K562 (cell line): ENCODE results near the gene FILIP1. TPM values are rescaled to one million over a fixed set of nuclear protein-coding genes. Genes with fewer than 3 reads are reported as not detected.

ENCODE experiments used
- ATAC-seq: fragments of 200-7000 bp; cut with Tn5 transposase; 3 replicates; pipeline ENCODE4 v1.9.1; 2020; ENCODE audit warnings: moderate library complexity
- BruUV-seq: library from RNA; stranded (reverse); fragments of 400-500 nt; replicated peaks from 2 replicates; lab custom pipeline; 2021; lab: Mats Ljungman, UMichigan
- CTCF ChIA-PET: fragments of 300-600 bp; formaldehyde crosslinking; extraction: SDS; loops from one replicate; lab custom pipeline; 2021; ENCODE audit warnings: low intra/inter-chr PET ratio; lab: Yijun Ruan, JAX
- POLR2A ChIA-PET: fragments of 300-600, 350-650 bp; sonication (Branson Sonifier 250); formaldehyde crosslinking; extraction: SDS; loops from one replicate; lab custom pipeline; 2021; ENCODE audit warnings: antibody characterized with exemption, inconsistent platforms; lab: Yijun Ruan, JAX
- DNase-seq, 4 experiments: peaks; one replicate each; pipeline versions ENCODE4 v3.0.0 to v3.0.0-alpha.2; 2011 to 2018; ENCODE audit warnings: low spot score in 3 of 4, mixed read lengths in 3 of 4; ENCODE audit errors: extremely low read depth in 1 of 4
- FAIRE-seq: peaks from 2 replicates; lab custom pipeline; 2011; peaks lifted over from hg19 to GRCh38; lab: Jason Lieb, UNC
- H2AFZ ChIP-seq: 2 replicates; pipeline ENCODE4 v1.6.0; 2011; ENCODE audit warnings: low read depth, low read length, control low read depth, inconsistent platforms
- H3K27ac ChIP-seq: fragments of 200-600 bp; 3 replicates; pipeline ENCODE4 v1.8.0; 2011; ENCODE audit warnings: low read depth, mild to moderate bottlenecking, control low read depth, inconsistent platforms, low read length, moderate library complexity, mixed read lengths; ENCODE audit errors: extremely low read depth
- H3K27me3 ChIP-seq, 2 experiments: fragments of 300-600 bp in 1 of 2; 2 replicates in 1 of 2; 3 replicates in 1 of 2; pipeline versions ENCODE4 v1.6.0 to v1.8.0; 2011; ENCODE audit warnings: inconsistent platforms in 2 of 2, low read length in 2 of 2, mild to moderate bottlenecking in 1 of 2, mixed read lengths in 1 of 2, moderate library complexity in 1 of 2; ENCODE audit not compliant: control insufficient read depth in 2 of 2, insufficient read depth in 2 of 2
- H3K36me3 ChIP-seq: fragments of 300-600 bp; 3 replicates; pipeline ENCODE4 v1.8.0; 2011; ENCODE audit warnings: mild to moderate bottlenecking, low read length, inconsistent platforms; ENCODE audit not compliant: control insufficient read depth, insufficient read depth
- H3K4me1 ChIP-seq, 2 experiments: fragments of 200-600 bp in 1 of 2; replicated peaks in 1 of 2; 2 replicates in 1 of 2; 3 replicates in 1 of 2; pipeline versions ENCODE4 v1.5.1 to v1.8.0; 2011; ENCODE audit warnings: inconsistent platforms in 2 of 2, low read length in 2 of 2, mild to moderate bottlenecking in 1 of 2, mixed read lengths in 1 of 2, moderate library complexity in 1 of 2; ENCODE audit not compliant: control insufficient read depth in 2 of 2, insufficient read depth in 2 of 2
- H3K4me2 ChIP-seq: 2 replicates; pipeline ENCODE4 v1.6.1; 2011; ENCODE audit warnings: low read length, control low read depth, inconsistent platforms, mixed read lengths; ENCODE audit not compliant: insufficient read depth
- H3K4me3 ChIP-seq: fragments of 200-600 bp; sonication (generic), shearing (Covaris generic); 2 replicates; pipeline ENCODE4 v1.5.1; 2016; ENCODE audit warnings: control low read depth, inconsistent platforms
- H3K79me2 ChIP-seq: fragments of 200-600 bp; 3 replicates; pipeline ENCODE4 v1.8.0; 2011; ENCODE audit warnings: low read length, inconsistent platforms; ENCODE audit not compliant: control insufficient read depth, insufficient read depth
- H3K9ac ChIP-seq, 2 experiments: 2 replicates each; pipeline versions ENCODE4 v1.6.0 to v1.6.1; 2011; ENCODE audit warnings: low read depth in 2 of 2, low read length in 2 of 2, control low read depth in 1 of 2, inconsistent platforms in 1 of 2, mild to moderate bottlenecking in 1 of 2, mixed read lengths in 1 of 2; ENCODE audit not compliant: insufficient read depth in 1 of 2
- H3K9me1 ChIP-seq: one replicate; pipeline ENCODE4 v1.6.0; 2011; ENCODE audit warnings: inconsistent platforms, mild to moderate bottlenecking, low read length, moderate library complexity; ENCODE audit not compliant: control insufficient read depth, insufficient read depth
- H3K9me3 ChIP-seq: replicated peaks from 2 replicates; pipeline ENCODE4 v1.5.1; 2011; ENCODE audit warnings: low read depth, low read length, inconsistent platforms; ENCODE audit not compliant: control insufficient read depth, insufficient read depth
- H4K20me1 ChIP-seq: replicated peaks from 2 replicates; pipeline ENCODE4 v1.6.1; 2011; ENCODE audit warnings: low read length, inconsistent platforms, mixed read lengths; ENCODE audit not compliant: control insufficient read depth, insufficient read depth
- CBFA2T2 ChIP-seq: fragments of 450-650 bp; conservative IDR thresholded peaks from 2 replicates; pipeline ENCODE4 v1.6.1; 2017; ENCODE audit warnings: mild to moderate bottlenecking
- CTCFL ChIP-seq: IDR thresholded peaks from 2 replicates; pipeline ENCODE4 v1.6.1; 2011; ENCODE audit warnings: borderline replicate concordance, low read depth, mild to moderate bottlenecking, moderate library complexity, low read length; ENCODE audit not compliant: insufficient read depth, poor library complexity, severe bottlenecking
- EHMT2 ChIP-seq: fragments of 450-650 bp; IDR thresholded peaks from 2 replicates; pipeline ENCODE4 v1.6.1; 2018; ENCODE audit warnings: antibody characterized with exemption
- FOXP4 ChIP-seq: sonication (generic); formaldehyde crosslinking; IDR thresholded peaks from 2 replicates; pipeline ENCODE4 v1.8.0; 2022; ENCODE audit warnings: mild to moderate bottlenecking, missing genetic modification reagents, borderline replicate concordance
- MCM5 ChIP-seq: fragments of 450-650 bp; IDR thresholded peaks from 2 replicates; pipeline ENCODE4 v1.6.1; 2016; ENCODE audit warnings: low read depth
- NFRKB ChIP-seq: fragments of 450-650 bp; IDR thresholded peaks from 2 replicates; pipeline ENCODE4 v1.6.1; 2016; ENCODE audit warnings: low read depth
- RERE ChIP-seq: sonication (generic); formaldehyde crosslinking; IDR thresholded peaks from 2 replicates; pipeline ENCODE4 v1.8.0; 2023; ENCODE audit warnings: missing genetic modification reagents, mild to moderate bottlenecking, borderline replicate concordance
- SUPT5H ChIP-seq: fragments of 450-650 bp; IDR thresholded peaks from 2 replicates; pipeline ENCODE4 v1.6.1; 2016
- ZBTB17 ChIP-seq: fragments of 450-650 bp; formaldehyde crosslinking; IDR thresholded peaks from 2 replicates; pipeline ENCODE4 v1.4.0; 2020; ENCODE audit warnings: mild to moderate bottlenecking
- ZEB2 ChIP-seq: fragments of 450-650 bp; IDR thresholded peaks from 2 replicates; pipeline ENCODE4 v1.6.1; 2016
- ZNF232 ChIP-seq: sonication (generic); formaldehyde crosslinking; IDR thresholded peaks from 2 replicates; pipeline ENCODE4 v1.8.0; 2022; ENCODE audit warnings: mild to moderate bottlenecking, missing genetic modification reagents
- ZNF76 ChIP-seq: fragments of 250-450 bp; sonication (Bioruptor Pico); IDR thresholded peaks from 2 replicates; pipeline ENCODE4 v1.4.0; 2020; ENCODE audit warnings: mild to moderate bottlenecking, moderate library complexity, borderline replicate concordance
- WGBS: fragments of 100-300 bp; shearing (Covaris generic); methylation state at CpG from one replicate; pipeline ENCODE4 v1.1.6; 2016; ENCODE audit warnings: low coverage, mixed read lengths; ENCODE audit not compliant: insufficient coverage; ENCODE audit errors: missing lambda C conversion rate; 5-methylcytosine and 5-hydroxymethylcytosine counted together
- in situ Hi-C: fragments of 300-500 bp; cut with MboI; formaldehyde crosslinking; loops from 4 replicates; pipeline ENCODE4 v1.15.0; 2018; ENCODE audit warnings: inconsistent platforms, mixed read lengths
- intact Hi-C: fragments of 100-400 bp; cut with micrococcal nuclease; formaldehyde crosslinking; loops from 2 replicates; pipeline ENCODE4 v1.14.2; 2022
- polyA plus RNA-seq, 8 experiments: library from polyadenylated mRNA; depleted of rRNA in 4 of 8; stranded (reverse) in 5 of 8; unstranded in 3 of 8; fragments of >200 nt; fragmentation: Nextera tagmentation in 2 of 8; fragmentation: Illumina TruSeq in 1 of 8; extraction: Ambion mirVana in 2 of 8; extraction: Trizol in 1 of 8; gene quantifications; 2 replicates each; pipeline versions ENCODE4 v1.2.1 to v1.2.3, GENCODE V29; 2011 to 2014; ENCODE audit warnings: inconsistent platforms in 1 of 8, missing spikeins in 1 of 8
- total RNA-seq, 7 experiments: library from RNA; depleted of rRNA in 6 of 7; stranded (reverse); fragments of >200 nt in 6 of 7; fragmentation: Illumina TruSeq in 2 of 7; extraction: Trizol in 2 of 7; gene quantifications; 2 replicates each; pipeline versions ENCODE4 v1.2.1 to v1.2.3, GENCODE V29; 2011 to 2021; ENCODE audit warnings: low replicate concordance in 1 of 7

FILIP1 gene
- total and polyA plus RNA-seq, 9 of the 15 experiments (the other 6 are each of a cell fraction or from before 2014, with no cell fraction given) = 0.03 to 0.25 (median 0.10) TPM; not detected in 1

- no TSS peak for BruUV-seq
- Histone ChIP-seq H3K9ac (no peak overlapping the region), H3K79me2 (no peaks in the 10 kb centered on the region), H2AFZ (no peak overlapping the region), H3K4me3 (no peak overlapping the region), H3K27me3 (no peaks in the 10 kb centered on the region), H4K20me1 (no peaks in the 10 kb centered on the region), H3K4me2 (no peak overlapping the region), H3K27ac (no peak overlapping the region)
- FAIRE-seq (no peak), DNase-seq (no peak)
- WGBS = 0% methylated on average over 4 of the region's 4 CpGs
- TF ChIP-seq ZBTB17 (no peak), CBFA2T2 (no peak), EHMT2 (no peak), ZNF76 (no peak), ZEB2 (no peak), MCM5 (no peak), SUPT5H (no peak), NFRKB (no peak), CTCFL (no peak), RERE (no peak), FOXP4 (CRISPR knock-in tag) (no peak), ZNF232 (CRISPR knock-in tag) (no peak)
- TF ChIP-seq, all 486 proteins: peak for 0
- intact Hi-C loops (no loop called here), in situ Hi-C loops (no loop called here)
- no peaks in the 10 kb centered on the region for H3K9me1 ChIP-seq
- ChIA-PET POLR2A (interaction anchor here (1.6 kb wide), 1 partner anchor 12 kb away, joined by 6 read pairs; the partner anchor contains the start of gene FILIP1), CTCF (no interaction called here)
- ATAC-seq = no peak
- H3K36me3 ChIP-seq = no peaks in the 10 kb centered on the region
- H3K4me1 ChIP-seq = no peaks in the 10 kb centered on the region
- no peaks in the 10 kb centered on the region for H3K9me3 ChIP-seq
These were observed 11.5 kb downstream of the FILIP1 start for GRCh38 chr6:75481936-75482593.
